Psoas muscle (tissue), 8 donors: ENCODE results near the gene CCNG2. TPM values are rescaled to one million over a fixed set of nuclear protein-coding genes. Genes with fewer than 3 reads are reported as not detected.

ENCODE experiments used
- ATAC-seq, 4 donors: fragments of 200-7000 bp; cut with Tn5 transposase; one replicate each; pipeline ENCODE4 v1.9.1; 2020; ENCODE audit warnings: moderate library complexity in 3 of 4, mild to moderate bottlenecking in 2 of 4
- DNase-seq, 2 donors: peaks; one replicate each; pipeline ENCODE4 v3.0.0-alpha.2; 2020
- H3K27ac ChIP-seq: fragments of 200-600 bp; one replicate; pipeline ENCODE4 v1.8.0; 2022
- H3K27me3 ChIP-seq, 3 donors: fragments of 200-600 bp in 1 of 3; one replicate each; pipeline versions ENCODE4 v1.6.1 to v1.8.0; 2013 to 2022; ENCODE audit warnings: low read length in 2 of 3, mild to moderate bottlenecking in 2 of 3, moderate library complexity in 1 of 3; ENCODE audit not compliant: insufficient read depth in 3 of 3
- H3K36me3 ChIP-seq, 2 donors: fragments of 200-600 bp in 1 of 2; one replicate each; pipeline versions ENCODE4 v1.6.1 to v1.8.0; 2013 to 2022; ENCODE audit warnings: low read depth in 1 of 2, mild to moderate bottlenecking in 1 of 2, moderate library complexity in 1 of 2; ENCODE audit not compliant: insufficient read depth in 1 of 2
- H3K4me1 ChIP-seq: fragments of 200-600 bp; one replicate; pipeline ENCODE4 v1.8.0; 2022
- H3K4me3 ChIP-seq: fragments of 200-600 bp; one replicate; pipeline ENCODE4 v1.8.0; 2022; ENCODE audit warnings: mild to moderate bottlenecking
- H3K9me3 ChIP-seq: fragments of 200-600 bp; one replicate; pipeline ENCODE4 v1.8.0; 2022
- CTCF ChIP-seq: fragments of 200-600 bp; IDR thresholded peaks from one replicate; pipeline ENCODE4 v1.8.0; 2022; ENCODE audit warnings: antibody characterized with exemption
- WGBS, 3 donors: extraction: QIAGEN DNeasy Blood & Tissue Kit; methylation state at CpG; one replicate each; pipeline versions ENCODE4 v1.1.6 to v1.1.7; 2013; 5-methylcytosine and 5-hydroxymethylcytosine counted together
- intact Hi-C, 2 donors: fragments of 100-400 bp; cut with DNase I; formaldehyde crosslinking; loops; one replicate each; pipeline versions ENCODE4 v1.11.0 to v1.14.2; 2022
- polyA plus RNA-seq, 3 donors: library from polyadenylated mRNA; stranded (reverse); fragments of 200-250 nt; gene quantifications; one replicate each; pipeline ENCODE4 v1.2.3, GENCODE V29; 2013
- total RNA-seq, 4 donors: library from RNA; stranded (reverse); fragmentation: NEBNext Ultra II Directional in 2 of 4; extraction: Animal tissue kit (Norgen Biotek cat#: 25700) in 2 of 4; gene quantifications; one replicate each; pipeline versions ENCODE4 v1.2.1 to v1.2.4, GENCODE V29; 2021 to 2023
- donor health status: healthy with polysubstance abuse.
- donor health status: DM: no; HTN: no; CAD: no; lungs with moderate emphysema.
- donor health status: Bipolar disorder and iron deficiency.
- donor health status: healthy.
- donor health status: DM: yes; HTN: yes; CAD: no.
- donor health status: DM: no; HTN: no; CAD: no.
- donor health status: DM: no; HTN: no; CAD: no.
- donor health status: DM: yes; HTN: yes; CAD: no.

Gene CCNG2
- total and polyA plus RNA-seq, 7 donors, result 3.1 to 34.6 (median 7.0) TPM

GRCh38 chr4:77149789-77150188 lies 7.2 kb upstream of the CCNG2 start:
- intact Hi-C loops, result loop anchor here in 1 of 2 donors (5.0 kb wide), 1 partner anchor 52 kb away; no protein-coding TSS in a partner anchor
- no peak overlapping the region for H3K4me3 ChIP-seq
- no peaks in the 10 kb centered on the region for H3K27me3 ChIP-seq
- H3K36me3 ChIP-seq, result no peaks in the 10 kb centered on the region
- H3K9me3 ChIP-seq, result no peaks in the 10 kb centered on the region
- H3K27ac ChIP-seq, result no peak overlapping the region
- no peaks in the 10 kb centered on the region for H3K4me1 ChIP-seq
- no peak for DNase-seq
- ATAC-seq, result no peak
- 90 to 97% (median 92%) methylated on average over 1 of the region's 1 CpG for WGBS, 3 donors
- TF ChIP-seq CTCF, result no peak

- H3K36me3 ChIP-seq, result no peaks in the 10 kb centered on the region
- H3K27ac ChIP-seq, result no peak overlapping the region
- H3K9me3 ChIP-seq, result no peaks in the 10 kb centered on the region
- DNase-seq (no peak), ATAC-seq (no peak)
- no peaks in the 10 kb centered on the region for H3K27me3 ChIP-seq
- intact Hi-C loops, result loop anchor here in 1 of 2 donors (5.0 kb wide), 1 partner anchor 54 kb away; no protein-coding TSS in a partner anchor
- H3K4me1 ChIP-seq, result peaks cover 10% of the 10 kb centered on the region
- 88 to 90% (median 90%) methylated on average over 6 of the region's 6 CpGs for WGBS, 3 donors
- no peak overlapping the region for H3K4me3 ChIP-seq
- no peak for TF ChIP-seq CTCF
Observed at GRCh38 chr4:77151241-77151640, 5.8 kb upstream of the CCNG2 start.

- H3K27ac ChIP-seq, result no peak overlapping the region
- ATAC-seq (no peak), DNase-seq (no peak)
- intact Hi-C loops, result loop anchor here in 1 of 2 donors (5.0 kb wide), 1 partner anchor 55 kb away; no protein-coding TSS in a partner anchor
- peaks cover 11% of the 10 kb centered on the region for H3K4me1 ChIP-seq
- no peaks in the 10 kb centered on the region for H3K9me3 ChIP-seq
- WGBS, 3 donors, result 37 to 39% (median 38%) methylated on average over 5 of the region's 5 CpGs
- TF ChIP-seq CTCF, result no peak
- H3K27me3 ChIP-seq, result no peaks in the 10 kb centered on the region
- no peaks in the 10 kb centered on the region for H3K36me3 ChIP-seq
- no peak overlapping the region for H3K4me3 ChIP-seq
Observed at GRCh38 chr4:77152421-77152820, 4.6 kb upstream of the CCNG2 start.

- Histone ChIP-seq H3K9me3 (no peaks in the 10 kb centered on the region), H3K27me3 (no peaks in the 10 kb centered on the region), H3K27ac (no peak overlapping the region), H3K36me3 (no peaks in the 10 kb centered on the region), H3K4me3 (no peak overlapping the region), H3K4me1 (peaks cover 11% of the 10 kb centered on the region)
- ATAC-seq, result no peak
- DNase-seq, result no peak
- no peak for TF ChIP-seq CTCF
- 64 to 78% (median 65%) methylated on average over 3 of the region's 3 CpGs for WGBS, 3 donors
- intact Hi-C loops, result loop anchor here in 1 of 2 donors (5.0 kb wide), 1 partner anchor 56 kb away; no protein-coding TSS in a partner anchor
Observed at GRCh38 chr4:77153006-77153405, 4.0 kb upstream of the CCNG2 start.

GRCh38 chr4:77154065-77154464 lies 2.9 kb upstream of the CCNG2 start:
- TF ChIP-seq CTCF, result no peak
- intact Hi-C loops, result loop anchor here in 1 of 2 donors (5.0 kb wide), 1 partner anchor 57 kb away; no protein-coding TSS in a partner anchor
- H3K27me3 ChIP-seq, result no peaks in the 10 kb centered on the region
- ATAC-seq, result no peak
- H3K4me3 ChIP-seq, result no peak overlapping the region
- no peak for DNase-seq
- peaks cover 11% of the 10 kb centered on the region for H3K4me1 ChIP-seq
- H3K36me3 ChIP-seq, result no peaks in the 10 kb centered on the region
- no peaks in the 10 kb centered on the region for H3K9me3 ChIP-seq
- H3K27ac ChIP-seq, result no peak overlapping the region
